ENCODE results near the gene ARNT2.

ARNT2 gene

DNA sequence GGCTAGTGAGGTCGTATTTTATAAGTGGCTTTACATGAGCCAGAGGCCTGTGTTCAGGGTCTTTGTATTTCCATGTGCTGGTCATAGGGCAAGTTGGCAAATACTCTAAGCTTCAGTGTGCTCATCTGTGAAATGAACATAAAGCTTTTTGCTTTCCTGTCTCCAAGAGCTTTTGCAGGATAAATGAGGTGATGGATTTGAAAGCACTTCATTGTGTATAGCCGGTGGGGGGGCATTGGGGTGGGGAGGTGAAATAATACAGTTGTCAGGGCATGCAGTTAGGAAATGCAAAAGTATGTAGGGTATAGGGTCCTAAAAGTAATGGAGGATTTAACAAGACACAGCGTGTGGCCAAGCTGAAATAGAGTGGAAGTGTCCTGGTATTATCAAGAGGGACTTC lies 67.7 kb downstream of the ARNT2 start:
- DNase-seq, result no peak

GRCh38 chr15:80473286-80474223 lies 69.4 kb downstream of the ARNT2 start:
- DNase-seq, result no peak

GRCh38 chr15:80474224-80475215 lies 70.3 kb downstream of the ARNT2 start:
- no peak for DNase-seq

GRCh38 chr15:80475572-80475971 lies 71.4 kb downstream of the ARNT2 start:
- DNase-seq, result no peak

DNA sequence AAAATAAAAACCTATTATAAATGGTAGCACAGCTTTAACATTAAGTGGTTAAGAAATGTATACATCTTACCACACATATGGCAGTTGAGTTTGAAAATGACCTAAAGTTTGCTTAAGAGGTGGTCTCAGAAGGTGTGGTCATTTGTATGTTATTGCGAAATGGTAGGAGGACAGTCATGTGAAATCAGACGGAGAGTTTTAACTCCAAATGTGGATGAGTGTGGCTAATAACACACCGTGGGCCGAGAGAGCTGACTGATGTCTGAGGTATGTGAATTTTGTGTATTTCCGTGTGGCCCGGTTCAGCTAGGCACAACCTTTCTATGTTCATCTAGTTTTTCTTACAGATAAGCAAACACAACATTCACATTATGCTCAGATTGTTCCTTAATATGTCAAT lies 71.9 kb downstream of the ARNT2 start:
- DNase-seq, result no peak

DNA sequence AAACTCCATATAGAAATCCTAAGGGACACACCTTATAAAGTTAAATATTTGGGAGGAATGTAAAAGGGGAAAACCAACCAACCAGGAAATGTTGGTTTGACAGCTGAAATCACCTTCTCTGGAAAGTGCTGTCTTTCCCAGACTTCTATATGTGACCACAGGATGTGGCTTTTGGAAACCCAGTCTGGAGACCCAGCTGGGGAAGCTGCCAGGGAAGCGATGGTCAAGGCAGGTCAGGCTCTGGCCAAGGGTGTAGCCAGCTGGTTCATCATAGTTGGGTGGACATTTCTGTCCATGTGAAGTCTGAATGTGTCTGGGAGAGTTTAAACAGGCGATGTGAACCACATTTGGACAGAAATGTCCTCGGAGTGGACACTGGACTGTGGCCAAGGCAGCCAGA lies 73.9 kb downstream of the ARNT2 start:
- DNase-seq, result no peak

DNA sequence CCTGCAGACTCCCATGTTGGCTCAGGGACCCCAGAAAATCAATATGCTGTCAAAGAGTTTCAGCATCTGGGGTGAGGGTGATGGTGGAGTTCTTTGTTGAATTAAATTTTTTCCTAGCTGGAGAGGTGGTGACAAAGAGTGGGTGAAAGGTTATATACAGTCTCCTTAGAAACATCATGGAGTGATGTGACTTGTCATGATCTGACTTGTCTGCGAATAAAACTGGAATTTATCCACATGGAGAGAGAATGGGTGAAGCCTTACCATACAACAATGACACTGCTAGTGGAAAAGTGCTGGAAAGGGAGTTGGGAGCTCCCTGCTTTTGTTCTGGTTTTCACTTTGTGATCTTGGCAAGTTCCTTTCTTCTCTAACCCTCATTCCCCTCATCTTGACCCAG lies 75.0 kb downstream of the ARNT2 start:
- DNase-seq, result no peak

DNA sequence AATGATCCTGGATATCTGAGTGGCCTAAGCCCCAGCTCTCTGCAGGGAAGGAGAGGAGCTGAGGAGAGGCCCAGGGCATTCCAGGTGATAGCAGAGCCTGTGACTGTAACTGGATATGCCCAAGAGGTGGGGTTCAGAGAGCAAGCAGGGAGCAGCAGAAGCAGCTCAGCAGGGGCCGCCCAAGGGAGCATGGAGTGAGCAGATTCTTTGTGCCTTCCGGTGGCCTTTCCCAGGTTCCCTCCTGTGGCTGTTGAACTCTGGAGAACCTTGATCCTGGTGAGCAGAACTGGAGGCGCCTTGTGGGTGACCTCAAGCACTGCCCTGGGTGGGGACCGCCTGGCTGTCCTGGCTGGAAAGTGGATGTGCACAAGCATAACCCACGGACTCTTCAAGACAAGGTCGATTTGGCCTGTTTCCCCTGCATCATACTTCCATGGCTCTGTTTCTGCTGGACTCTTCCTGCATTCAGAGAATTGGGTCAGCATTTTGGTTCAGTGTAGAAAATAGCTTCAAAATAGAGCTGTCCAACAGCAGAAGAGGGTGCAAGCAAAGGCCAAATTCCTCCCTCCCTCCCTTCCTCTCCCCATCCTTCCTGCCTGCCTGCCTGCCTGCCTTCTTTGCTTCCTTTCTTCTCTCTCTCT lies 76.1 kb downstream of the ARNT2 start:
- DNase-seq, result no peak

- DNase-seq, result no peak
These were observed 76.7 kb downstream of the ARNT2 start for GRCh38 chr15:80480909-80481308.

DNA sequence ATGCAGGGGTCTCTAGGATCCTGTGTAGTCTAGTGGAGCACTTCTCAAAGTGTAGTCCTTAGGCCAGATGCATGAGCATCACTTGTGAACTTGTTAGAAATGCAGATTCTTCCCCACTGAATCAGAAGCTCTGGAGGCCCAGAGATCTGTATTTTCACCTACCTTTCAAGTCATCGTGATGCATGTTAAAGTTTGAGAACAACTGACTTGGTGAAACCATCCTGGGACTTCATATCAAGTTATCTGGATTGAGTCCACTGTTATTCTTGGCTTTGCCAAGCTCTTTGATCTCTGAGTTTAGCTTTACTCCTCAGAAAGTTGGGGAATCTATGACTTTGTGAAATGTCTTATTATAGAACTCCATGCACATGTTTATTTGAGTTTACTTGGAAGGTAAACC lies 78.5 kb downstream of the ARNT2 start:
- DNase-seq, result no peak

DNA sequence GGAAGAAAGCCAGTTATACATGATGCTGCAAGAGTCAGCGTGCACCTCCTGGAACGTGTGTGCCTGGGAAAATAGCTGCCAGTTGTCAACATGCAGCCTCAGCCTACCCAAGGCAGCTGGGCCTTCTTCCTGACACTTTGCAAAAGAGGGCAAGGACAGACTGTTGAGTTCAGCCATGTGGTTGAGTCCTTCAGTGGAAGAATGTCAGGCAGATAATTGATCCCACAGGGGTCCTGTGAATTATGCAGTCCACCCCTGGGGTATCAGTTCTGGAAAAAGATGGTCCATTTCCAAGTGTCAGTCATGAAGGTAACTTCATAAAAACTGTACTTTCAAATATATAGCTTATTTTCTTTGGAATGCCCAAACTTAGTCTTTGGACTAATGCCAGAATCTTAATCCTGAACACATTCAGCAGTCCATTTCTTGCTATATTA lies 79.6 kb downstream of the ARNT2 start:
- DNase-seq, result no peak

DNA sequence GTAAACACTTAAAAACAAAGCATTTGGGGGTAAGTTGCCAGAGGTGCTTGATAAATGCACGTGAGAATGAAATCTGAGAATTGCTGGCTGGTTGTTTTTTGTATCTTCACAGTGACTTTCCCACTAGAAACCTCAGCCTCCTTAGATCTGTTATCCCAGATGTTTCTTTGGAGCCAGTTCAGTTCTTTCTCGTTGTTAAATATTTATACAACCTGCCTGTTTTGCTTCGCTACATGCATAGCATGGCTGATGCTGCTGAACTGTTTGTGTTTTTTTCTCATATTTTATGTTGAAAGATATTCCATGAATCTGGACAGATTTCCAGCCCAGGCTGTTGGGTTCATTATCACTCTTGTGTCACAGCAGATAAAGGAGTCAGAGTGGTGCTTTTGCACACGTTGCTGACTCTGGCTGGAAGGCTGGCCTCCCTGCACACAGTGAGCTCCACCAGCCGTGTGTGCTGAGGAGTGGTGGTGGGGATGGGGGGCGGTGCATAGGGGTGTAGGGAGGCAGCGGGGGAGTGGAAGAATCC lies 80.2 kb downstream of the ARNT2 start:
- DNase-seq, result no peak

DNA sequence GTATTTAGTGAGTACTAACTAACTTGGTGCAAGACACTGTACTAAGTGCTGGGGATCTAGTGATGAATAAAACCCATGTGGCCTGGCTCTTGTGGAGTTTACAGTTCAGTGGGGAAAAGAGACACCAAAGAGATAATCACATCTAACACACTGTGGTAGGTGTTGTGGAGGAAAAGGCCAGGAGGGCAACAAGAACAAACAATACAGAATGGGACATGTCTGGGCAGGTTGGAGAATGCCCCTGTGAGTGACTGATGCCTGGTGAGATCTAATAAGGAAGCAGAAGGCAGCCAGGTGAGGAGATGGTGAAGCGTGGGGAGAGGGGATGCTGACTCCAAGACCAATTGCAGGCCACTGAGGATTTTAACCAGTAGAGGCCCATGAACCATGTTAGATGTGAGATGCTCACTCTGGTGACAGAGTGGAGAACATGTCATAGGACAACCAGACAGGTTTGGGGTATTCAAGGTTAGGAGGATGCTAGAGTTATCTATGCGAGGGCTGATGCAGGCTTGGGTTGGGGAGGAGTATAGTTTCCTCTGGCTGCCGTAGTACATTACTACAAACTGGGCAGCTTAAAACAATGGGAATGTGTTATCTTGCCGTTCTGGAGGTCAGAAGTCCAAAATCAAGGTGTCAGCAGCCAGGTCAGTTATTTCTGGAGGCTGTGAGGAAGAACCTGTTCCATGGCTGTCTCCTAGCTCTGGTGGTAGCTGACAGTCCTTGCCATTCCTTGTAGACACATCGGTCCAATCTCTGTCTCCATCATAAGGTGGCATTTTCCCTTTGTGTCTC lies 81.4 kb downstream of the ARNT2 start:
- no peak for DNase-seq

DNA sequence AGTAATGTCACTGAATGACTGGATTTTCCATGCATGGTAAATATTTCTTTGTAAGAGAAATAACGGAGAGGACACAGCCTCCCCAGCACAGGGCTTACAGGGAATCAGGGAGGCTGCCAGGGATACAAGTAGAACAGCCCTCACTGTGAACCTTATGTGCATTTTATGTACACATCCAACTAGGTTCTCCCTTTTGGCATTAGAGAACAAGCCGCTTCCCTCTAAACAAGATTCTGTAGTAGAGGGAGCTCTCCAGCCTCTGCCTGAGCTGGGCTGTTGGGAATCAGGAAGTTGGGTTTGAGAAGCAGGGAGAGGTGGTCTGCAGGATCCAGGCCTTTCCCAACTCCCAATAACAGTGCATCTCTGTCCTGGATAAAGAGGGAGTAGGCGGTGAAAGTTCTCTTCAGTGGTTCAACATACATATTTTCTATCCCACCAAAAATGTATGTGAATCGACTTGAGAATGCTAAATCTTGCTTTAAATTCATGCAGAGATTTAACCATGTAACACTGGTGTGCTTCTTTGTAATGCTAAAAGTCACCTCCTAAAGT lies 83.7 kb downstream of the ARNT2 start:
- no peak for DNase-seq

DNA sequence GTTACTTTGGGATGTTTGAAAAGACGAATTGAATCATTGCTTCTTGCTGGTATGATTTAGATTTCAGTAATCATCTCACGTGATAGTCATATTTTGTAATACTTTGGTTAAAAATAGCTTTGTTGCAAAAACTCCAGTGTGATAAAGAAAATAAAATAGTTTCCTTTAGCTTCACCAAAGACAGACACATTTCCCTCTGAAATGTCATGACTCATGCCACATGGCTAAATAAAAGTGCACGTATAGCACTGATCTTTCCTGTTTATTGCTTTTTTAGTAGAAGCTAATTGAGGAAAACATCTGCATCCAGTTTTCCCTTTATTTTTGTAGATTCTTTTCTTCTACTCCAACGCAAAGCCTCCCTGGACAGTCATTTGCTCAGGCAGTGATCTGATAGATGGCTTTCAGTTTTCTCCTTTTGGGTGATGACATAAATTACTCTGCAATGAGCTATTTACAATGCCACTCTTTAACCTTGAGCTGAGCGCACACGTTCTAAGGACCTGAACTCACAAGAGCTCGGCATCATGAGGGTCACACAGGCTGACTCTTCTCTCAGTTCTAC lies 84.9 kb downstream of the ARNT2 start:
- DNase-seq, result no peak

DNA sequence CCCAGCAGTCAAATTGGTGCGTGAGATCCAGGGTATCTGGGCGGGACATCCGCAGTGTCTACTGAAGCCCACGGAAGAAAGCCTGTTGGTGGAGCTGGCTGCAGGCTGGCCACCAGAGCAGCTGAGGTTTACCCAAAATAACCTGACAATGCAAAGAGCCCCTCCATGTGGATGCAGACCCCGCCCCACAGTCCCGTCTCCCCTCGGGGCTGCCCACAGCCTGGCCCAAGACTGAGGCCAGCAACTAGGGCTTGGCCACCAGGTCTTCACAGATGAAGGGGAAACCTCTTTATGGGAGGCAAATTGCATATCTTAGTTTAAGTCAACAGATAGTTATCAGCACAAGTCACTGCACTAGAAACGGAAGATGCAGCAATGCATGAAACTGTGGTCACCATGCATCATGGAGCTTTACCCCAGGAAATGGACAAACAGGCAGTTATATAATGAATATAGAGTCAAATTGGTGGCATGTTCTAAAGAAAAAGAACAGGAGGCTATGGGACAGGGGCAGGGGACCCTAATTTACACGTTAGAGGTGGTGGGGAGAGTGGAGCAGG lies 86.3 kb downstream of the ARNT2 start:
- DNase-seq, result no peak

DNA sequence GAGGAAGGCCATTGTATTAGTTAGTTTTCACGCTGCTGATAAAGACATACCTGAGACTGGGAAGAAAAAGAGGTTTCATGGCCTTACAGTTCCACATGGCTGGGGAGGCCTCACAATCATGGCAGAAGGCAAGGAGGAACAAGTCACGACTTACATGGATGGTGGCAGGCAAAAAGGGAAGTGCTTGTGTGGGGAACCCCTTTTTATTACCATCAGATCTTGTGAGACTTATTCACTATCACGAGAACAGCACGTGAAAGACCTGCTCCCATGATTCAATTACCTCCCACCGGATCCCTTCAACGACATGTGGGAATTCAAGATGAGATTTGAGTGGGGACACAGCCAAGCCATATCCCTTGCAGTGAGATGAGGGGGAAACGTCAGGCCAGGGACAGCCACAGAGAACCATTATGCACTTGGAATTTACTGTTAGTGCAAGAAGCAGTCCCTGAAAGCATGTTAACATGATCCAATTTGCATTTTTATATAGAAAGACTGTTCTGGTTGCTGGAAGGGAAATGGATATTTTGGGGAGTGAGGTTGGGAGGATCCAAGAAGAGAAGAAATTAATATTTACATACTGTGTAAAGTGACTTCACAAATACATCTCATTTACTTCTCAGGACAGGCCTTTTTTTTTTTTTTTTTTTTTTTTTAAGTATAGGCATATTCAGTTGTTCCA lies 87.1 kb downstream of the ARNT2 start:
- no peak for DNase-seq

DNA sequence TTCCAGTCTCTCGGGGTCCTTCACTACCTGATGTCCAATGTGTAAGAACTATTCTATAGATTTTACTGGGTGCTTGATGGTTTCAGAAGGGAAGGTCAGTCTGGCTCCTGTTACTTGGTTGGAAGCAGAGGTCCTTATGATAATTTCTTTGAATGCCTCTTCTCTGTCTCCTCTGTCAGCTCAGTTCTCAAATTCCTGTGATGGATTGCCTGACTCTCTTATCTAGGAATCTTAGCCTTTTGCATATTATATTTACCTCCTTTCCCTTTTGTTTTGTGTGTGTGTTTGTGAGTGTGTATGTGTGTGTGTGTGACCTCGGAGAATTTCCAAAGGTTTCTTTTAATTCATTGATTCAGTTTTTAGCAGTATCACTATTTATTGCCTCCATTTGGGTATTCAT lies 88.2 kb downstream of the ARNT2 start:
- no peak for DNase-seq

GRCh38 chr15:80492874-80493273 lies 88.7 kb downstream of the ARNT2 start:
- DNase-seq, result no peak

DNA sequence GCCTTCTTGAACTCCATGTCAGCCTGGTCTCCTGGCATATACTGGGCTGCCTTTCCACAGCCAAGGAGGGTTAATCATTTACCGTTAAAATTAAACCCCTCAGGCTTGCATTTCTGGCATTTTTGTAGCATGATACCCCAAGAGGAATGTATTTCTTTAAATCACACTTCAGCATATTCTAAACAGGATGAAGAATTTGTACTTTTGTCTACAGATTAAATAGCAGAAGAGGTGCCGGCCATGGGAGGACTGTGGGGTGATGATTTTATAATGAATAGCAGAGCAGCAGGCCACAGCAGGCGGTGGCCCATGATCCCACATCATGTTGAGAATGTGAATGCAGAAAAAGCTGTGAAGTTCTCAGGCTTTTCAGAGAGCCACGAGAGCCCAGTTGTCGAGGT lies 90.2 kb downstream of the ARNT2 start:
- DNase-seq, result no peak
